GM21526 (cell line): ENCODE data around the gene EXOC1L.
A peak's percentile ranks its signal among the peaks of the same experiment; 100 is the strongest.
"Not testable (repeated sequence)": the region's sequence is repeated elsewhere in the genome, so short reads cannot be mapped to it uniquely, and the experiment has no call there.

Experiments used
- ATAC-seq: cut with Tn5 transposase; IDR thresholded peaks from one replicate; pipeline ENCODE4 v1.9.1; 2021; ENCODE audit warnings: moderate library complexity; ENCODE audit not compliant: unreplicated experiment, low FRiP score

Gene EXOC1L

GRCh38 chr4:55837903-55838302, 18.3 kb downstream of the EXOC1L start:
- no peak for ATAC-seq

GRCh38 chr4:55838356-55838755, 18.8 kb downstream of the EXOC1L start:
- no peak for ATAC-seq

DNA sequence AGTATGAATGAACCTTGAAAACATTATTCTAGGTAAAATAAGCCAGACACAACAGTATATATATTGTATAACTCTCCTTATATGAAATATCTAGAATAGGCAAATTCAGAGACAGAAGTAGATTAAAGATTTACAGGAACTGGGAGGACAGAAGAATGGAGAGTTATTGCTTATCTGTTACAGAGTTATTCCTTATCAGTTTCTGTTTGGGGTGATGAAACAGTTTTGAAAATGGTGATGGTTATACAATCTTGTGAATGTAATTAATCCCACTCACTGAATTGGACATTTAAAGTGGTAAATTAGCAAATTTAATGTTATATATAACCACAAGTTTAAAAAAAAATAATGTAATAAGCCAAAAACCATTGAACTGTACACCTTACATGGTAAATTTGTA, 19.4 kb downstream of the EXOC1L start:
- no peak for ATAC-seq

DNA sequence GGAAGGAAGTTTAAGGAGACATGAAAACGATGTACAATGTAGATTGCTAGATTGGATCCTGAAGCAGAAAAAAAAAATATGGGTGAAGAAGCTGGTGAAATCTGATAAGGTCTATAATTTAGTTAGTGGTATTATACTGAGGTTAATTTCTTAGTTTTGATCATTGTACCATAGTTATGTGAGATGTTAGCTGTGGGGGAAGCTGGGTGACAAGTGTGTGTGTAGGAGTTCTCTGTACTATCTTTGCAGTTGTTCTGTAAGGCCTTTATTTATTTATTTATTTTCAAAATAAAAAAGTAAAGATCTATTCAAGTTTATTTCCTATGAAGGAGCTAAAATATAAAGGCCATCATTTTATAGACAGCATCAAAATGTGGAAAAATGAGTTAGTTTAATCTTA, 21.4 kb downstream of the EXOC1L start:
- no peak for ATAC-seq

GRCh38 chr4:55841373-55842239, 22.0 kb downstream of the EXOC1L start:
- ATAC-seq, result not testable (repeated sequence)

- ATAC-seq, result not testable (repeated sequence)
Observed at GRCh38 chr4:55842312-55842711, 22.7 kb downstream of the EXOC1L start.

DNA sequence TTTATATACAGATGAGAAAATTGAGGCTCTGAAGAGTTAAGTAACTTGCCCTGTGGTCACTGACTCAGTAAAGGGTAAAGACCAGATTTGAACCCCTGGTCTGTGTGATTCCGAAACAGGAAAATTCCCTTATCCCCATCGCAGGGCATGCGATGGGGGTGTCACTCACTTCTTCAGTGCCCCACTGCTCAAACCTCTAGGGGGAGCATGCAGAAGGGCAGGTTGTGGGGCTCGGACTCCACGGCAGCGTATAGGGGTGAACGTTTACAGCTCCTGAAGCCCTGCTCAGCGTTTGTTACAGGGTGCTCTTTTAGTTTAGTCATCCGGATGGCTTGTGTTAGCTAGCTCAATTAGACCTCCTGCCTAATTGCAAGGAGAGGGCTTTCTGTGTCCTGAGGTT, 30.1 kb downstream of the EXOC1L start:
- no peak for ATAC-seq

DNA sequence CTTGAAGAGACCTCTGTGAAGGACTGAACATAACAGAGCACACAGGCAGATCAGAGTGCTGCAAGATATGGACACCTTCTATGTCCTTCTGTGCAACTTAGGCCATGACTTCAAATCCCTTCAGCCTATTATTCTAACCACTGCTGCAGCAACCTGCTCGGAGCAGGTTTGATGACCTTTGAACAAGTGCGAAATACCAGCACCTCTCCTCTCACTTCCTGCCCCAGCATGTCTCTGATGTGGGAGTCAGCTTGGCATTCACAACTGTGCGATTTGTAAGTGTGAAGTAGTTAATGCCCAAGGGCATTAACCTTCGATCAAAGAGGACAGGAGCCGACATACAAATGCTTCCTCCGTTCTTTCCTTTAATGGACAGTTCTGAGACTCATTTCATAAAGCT, 32.3 kb downstream of the EXOC1L start:
- ATAC-seq, result no peak

DNA sequence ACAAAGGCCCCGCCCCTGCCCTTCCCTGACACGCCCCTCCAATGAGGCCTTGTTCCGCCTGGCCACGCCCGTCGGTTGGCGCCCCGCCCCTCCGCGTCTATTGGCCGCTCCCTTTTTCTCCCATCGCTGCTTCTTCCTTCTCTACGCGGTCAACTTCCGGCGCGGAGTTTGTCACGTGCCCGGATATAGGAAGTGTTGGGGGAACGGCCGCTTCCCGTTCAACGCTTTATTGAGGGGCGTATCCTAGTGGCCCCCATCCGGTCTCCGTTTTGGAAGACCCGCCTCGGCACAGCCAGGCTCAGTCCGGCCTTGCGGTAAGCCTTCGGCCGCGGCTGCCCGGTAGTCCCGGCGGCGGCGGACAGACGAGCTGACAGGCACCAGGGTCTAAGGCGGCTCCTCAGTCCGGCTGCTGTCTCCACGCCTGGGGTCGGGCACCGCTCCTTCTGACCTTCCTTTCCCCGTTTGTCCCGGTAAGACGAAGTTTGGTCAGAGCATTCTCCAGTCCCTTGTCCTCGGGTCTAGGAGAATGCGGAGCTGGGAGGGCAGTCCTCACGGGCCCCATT, 34.0 kb downstream of the EXOC1L start, which contains the start of gene EXOC1:
EXOC1 (plus strand) TSS at position 165 of the 563 bp plus-strand sequence. CDS start 4,676 bp downstream, outside the sequence.
- ATAC-seq, result peak; percentile 97

GRCh38 chr4:55854129-55854528, 34.5 kb downstream of the EXOC1L start:
- no peak for ATAC-seq

DNA sequence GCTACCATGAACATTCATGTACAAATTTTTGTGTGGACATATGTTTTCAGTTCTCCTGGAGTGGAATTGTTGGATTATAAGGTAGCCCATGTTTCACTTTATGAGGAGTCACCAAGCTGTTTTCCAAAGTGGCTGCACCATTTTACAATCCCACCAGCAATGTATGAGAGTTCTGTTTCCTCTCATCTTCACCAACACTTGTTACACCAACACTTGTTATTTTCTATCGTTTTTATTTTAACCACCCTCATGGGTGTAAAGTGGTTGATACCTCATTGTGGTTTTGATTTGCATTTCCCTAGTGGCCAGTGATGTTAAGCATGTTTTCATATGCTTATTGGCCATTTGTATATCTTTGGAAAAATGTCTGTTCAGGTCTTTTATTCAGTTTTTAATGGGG, 38.0 kb downstream of the EXOC1L start:
- ATAC-seq, result no peak

DNA sequence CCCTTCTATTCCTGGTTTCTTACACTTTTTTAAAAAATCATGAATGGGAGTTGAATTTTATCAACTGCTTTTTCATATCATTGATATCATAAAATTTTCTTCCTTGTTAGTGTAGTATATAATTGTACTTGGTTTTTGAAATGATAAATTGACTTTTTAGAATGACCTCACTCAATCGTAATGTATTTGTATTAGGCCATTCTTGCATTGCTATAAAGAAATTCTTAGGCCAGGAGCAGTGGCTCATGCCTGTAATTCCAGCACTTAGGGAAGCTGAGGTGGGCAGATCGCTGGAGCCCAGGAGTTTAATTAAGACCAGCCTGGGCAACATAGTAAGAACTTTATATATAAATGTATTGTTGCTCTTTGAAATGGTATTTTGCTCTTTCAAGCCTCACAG, 40.1 kb downstream of the EXOC1L start:
- ATAC-seq, result no peak

DNA sequence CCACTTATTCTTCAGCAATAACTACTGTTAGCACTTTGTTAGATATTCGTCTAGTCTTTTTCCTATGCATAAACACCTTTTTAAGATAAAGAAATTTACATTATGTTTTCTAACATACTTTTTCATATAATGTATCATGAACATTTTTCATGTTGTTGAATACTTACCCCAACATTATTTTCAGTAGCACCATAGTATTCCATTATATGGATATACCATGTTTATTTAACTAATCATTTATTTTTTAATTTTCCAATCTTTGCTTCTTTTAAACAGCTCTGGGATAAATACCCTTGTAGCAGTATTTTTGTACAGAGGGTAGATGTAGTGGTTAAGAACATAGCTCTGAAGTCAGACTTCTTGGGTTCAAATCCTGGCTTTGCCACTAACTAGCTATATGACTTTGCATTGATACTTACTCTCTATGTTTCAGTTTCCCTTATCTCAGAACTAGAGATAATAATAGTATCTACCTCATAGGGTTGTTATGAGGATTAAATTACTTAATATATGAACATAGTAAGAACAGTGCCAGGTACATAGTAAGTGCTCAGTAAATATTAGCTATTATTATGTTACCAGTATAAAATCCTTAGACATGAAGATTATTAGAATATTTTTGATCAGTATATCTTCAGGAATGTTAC, 45.1 kb downstream of the EXOC1L start:
- no peak for ATAC-seq

- no peak for ATAC-seq
Observed at GRCh38 chr4:55865228-55865806, 45.7 kb downstream of the EXOC1L start.

GRCh38 chr4:55866290-55866907, 46.8 kb downstream of the EXOC1L start:
- ATAC-seq, result peak; percentile 66

GRCh38 chr4:55866973-55867574, 47.5 kb downstream of the EXOC1L start:
- ATAC-seq, result peak; percentile 91

DNA sequence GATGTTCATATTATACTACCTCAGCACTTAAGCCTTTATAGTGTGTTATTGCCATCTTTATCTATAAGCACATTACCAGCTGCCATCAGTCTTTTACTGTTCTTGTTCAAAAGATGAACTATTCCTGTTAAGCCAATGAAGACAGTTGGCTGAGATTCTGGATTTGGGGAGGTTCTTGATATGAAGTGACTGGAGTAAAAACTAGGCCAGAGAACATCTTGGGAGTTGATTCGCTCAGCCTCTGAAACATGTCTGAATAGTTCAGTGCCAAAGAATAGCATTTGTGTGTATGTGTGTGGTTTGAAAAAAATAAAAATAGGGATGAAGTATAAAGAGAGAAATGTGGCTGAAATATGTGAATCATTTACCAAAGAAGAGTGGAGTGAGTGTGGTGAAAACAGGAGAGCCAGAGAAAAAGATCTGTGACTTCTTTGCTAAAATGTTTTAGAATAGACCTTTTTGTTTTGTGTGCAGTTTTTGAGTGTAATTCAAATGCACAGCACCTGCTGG, 49.0 kb downstream of the EXOC1L start:
- ATAC-seq, result no peak

DNA sequence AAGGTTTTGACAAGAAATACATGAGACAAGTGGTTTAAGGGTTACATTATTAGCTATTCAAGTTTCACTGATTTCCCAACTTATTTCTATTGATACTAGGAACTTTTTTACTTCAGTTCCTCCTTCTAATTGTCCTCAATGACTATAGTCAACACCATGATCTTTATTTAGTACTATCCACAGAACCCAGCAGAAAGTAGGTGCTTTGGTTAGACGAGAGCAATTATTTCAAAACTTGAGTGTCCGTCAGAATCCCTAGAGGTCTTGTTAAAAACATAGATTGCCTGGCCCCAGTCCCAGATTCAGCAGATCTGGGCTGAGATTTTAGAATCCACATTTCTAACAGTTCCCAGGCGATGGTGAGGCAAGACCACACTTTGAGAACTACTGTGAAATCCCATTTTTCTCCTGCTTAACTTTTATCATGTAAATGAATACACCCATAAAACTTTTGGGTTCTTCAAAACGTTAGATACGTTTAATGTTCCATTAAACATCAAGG, 51.8 kb downstream of the EXOC1L start:
- no peak for ATAC-seq

DNA sequence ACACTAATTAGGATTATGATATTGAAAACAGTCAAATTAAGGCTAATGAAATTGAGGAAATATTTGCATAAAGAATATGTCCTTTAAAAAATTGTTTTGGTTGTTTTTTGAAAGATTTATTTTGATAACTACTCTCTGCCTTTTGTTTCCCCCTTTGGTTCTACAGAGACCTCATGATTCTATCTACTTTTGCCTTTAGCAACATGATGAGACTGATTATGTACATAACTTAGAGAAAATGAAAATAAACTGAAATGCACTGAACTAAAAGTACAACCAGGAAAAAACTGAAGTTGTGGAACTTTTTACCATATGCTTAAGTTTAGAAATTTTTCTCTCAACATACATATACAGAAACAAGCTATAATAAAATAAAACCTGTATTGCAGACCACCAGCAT, 55.2 kb downstream of the EXOC1L start:
- no peak for ATAC-seq

GRCh38 chr4:55876387-55876786, 56.8 kb downstream of the EXOC1L start:
- ATAC-seq, result no peak
